Right ventricle myocardium superior (tissue), 1 donor: Measurements from ENCODE around the gene TEX13A. TPM values are rescaled to one million over a fixed set of nuclear protein-coding genes. Genes with fewer than 3 reads are reported as not detected.
"Not testable (repeated sequence)": the region's sequence is repeated elsewhere in the genome, so short reads cannot be mapped to it uniquely, and the experiment has no call there.

Experiments
- ATAC-seq: fragments of 200-7000 bp; cut with Tn5 transposase; one replicate; pipeline ENCODE4 v1.9.1; 2020; ENCODE audit warnings: mild to moderate bottlenecking; ENCODE audit not compliant: poor library complexity
- DNase-seq: peaks from one replicate; pipeline ENCODE4 v3.0.0-alpha.2; 2020
- intact Hi-C: fragments of 100-400 bp; cut with DNase I; formaldehyde crosslinking; loops from one replicate; pipeline ENCODE4 v1.11.2; 2022
- long read RNA-seq: library from polyadenylated mRNA; unstranded; transcript quantifications from one replicate; pipeline ENCODE4 v2.0.0, GENCODE V29; 2021
- total RNA-seq: library from RNA; stranded (reverse); fragmentation: NEBNext Ultra II Directional; extraction: Animal tissue kit (Norgen Biotek cat#: 25700); gene quantifications from one replicate; pipeline ENCODE4 v1.2.1, GENCODE V29; 2021
- donor health status: DM: no; HTN: yes; CAD: no; lungs with severe emphysema.

TEX13A gene, protein sequence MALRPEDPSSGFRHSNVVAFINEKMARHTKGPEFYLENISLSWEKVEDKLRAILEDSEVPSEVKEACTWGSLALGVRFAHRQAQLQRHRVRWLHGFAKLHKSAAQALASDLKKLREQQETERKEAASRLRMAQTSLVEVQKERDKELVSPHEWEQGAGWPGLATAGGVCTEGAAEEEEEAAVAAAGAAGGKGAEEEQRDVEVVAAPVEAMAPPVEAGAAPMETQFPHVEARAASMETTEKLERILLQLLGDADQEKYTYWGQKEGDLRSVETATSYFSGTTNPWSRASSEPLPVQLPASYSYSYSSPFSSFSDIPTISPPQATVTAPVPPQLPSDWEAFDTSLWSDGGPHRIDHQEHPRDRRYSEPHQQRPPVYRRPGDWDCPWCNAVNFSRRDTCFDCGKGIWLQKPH
- total RNA-seq = not detected
- long read RNA-seq = 0 reads

DNA sequence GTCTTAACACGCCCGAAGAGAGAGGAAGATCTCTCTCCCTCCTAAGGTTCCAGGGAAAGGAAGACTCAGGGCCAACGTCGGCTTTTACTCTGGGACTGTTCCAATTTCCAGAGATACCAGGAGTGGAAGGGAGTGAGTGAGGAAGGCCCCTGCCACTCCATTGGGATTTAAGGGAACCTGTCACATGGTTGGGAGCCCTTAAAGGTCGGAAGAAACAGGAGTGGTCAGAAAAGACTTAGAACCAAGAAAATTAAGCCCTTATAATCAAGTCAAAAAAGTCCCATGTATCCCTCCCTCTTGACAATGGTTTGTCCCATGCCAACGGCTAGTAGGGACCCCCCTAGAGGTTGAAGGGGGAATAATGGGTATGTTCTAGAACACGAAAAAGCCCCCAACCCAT is at the start of gene TEX13A:
TSS of gene TEX13A (minus strand) at position 59 of the 400 bp plus-strand sequence. CDS start 297 bp downstream, outside the sequence.
- intact Hi-C loops = no loop called here
- DNase-seq (no peak), ATAC-seq (no peak)

DNA sequence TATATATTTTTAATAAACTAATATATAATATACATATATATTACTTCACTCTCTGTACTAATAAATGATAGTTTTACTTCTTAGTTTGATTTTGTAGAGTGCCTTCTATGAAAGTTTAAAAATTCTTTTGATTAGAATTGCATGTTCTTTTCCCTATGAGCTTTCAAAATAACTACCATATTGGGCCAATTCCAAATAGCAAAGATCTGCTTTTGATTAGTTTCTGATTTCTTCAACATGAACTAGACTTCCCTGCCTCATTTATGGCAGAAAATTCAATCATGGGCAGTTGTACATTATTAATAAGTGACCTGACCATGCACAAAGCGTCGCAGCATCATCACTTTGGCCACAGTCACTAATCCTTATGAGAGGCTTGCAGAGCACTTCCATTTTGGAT is 48.9 kb upstream of the TEX13A start:
- DNase-seq (no peak), ATAC-seq (no peak)
- intact Hi-C loops = no loop called here

DNA sequence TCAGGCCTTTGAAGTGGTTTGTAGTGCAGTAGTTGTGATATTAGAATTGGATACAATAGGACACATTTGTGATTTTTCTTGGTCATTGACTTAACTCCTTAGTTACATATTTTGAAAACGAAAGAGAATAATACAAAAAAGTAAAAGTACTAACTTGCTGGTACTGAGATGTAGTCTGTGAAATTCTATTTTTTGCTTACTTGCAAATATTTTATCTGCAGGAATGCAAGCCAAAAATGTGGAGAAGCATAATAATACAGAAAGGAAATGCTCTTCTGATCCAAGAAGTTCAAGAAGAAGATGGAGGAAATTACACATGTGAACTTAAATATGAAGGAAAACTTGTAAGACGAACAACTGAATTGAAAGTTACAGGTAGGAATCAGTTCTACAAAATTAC is 46.7 kb upstream of the TEX13A start:
- intact Hi-C loops = no loop called here
- ATAC-seq = no peak

DNA sequence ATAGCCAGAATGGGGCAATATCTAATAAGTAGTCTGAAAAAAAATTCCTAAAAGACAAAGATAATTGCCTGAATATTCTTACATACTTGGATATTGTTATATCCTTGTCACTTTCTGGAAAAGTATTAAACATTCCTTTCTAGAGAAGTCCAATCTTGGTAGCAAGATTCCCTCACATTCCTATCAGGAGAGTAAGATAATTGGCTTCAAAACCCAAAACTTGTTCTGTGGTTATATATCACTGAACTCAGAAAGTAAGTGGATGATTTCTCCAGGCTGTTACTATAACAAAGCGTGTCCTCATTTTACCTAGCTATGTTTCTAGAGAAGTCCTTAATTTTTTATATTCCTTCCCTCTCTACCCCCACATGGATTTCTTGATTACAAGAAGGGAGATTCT is 46.0 kb upstream of the TEX13A start:
- no peak for DNase-seq

More for the DNA sequence above, 46.7 kb upstream of the TEX13A start:
- no peak for DNase-seq

DNA sequence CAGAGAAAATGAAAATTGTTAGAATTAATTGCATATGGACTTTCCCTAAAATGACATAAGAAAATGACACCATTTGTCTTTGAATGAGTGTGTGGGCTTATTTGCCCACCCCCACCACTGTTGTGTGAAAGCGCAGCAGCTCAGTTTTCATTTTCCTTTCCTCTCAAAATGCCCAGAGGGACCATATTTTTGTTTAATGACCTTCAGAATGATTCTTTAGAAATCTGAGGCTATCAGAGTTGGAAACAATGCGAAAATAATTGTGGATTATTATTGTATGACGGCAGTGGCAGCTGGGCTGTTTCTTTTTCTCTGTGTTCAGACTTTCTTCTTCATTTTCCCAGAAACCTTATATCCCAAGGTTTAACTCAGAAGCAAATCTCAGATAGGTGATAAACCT is 44.6 kb upstream of the TEX13A start:
- intact Hi-C loops = no loop called here
- ATAC-seq (no peak), DNase-seq (no peak)

More for the DNA sequence above, 46.0 kb upstream of the TEX13A start:
- no peak for ATAC-seq
- intact Hi-C loops = no loop called here

DNA sequence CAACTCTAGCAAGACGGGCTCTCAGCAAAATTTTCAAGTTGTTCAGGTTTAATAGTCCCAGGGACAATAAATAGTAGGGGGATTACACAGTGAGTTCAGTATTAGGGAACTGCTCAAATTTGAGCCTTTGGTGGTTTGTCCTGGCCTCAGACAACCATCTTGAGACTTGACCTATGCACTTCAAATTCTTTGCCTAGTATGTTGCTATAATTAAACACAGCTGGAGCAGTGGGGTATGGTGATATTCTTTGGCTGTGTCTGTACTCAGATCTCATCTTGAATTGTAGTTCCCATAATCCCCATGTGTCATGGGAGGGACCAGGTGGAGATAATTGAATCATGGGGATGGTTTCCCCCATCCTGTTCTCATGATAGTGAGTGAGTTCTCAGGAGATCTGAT is 43.3 kb upstream of the TEX13A start:
- ATAC-seq (no peak), DNase-seq (no peak)
- intact Hi-C loops = no loop called here

DNA sequence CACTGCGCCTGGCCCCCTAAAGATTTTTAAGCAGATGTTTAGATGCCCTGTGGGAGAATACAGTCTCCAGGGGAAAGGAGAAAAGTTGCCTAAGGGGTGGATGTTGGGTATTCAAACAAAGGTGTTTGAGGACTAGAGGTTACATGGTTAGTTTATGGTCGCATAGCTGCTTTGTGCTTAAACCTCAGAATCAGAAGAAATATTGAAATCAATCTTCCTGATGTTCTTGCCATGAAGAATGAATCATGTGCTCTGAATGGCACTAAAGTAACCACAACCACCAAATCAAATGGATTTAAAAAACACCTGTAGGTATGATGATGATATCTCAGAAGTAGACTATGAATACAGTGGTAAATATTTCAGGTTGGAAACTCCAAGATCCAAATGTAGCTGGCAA is 42.7 kb upstream of the TEX13A start:
- no peak for DNase-seq
- no peak for ATAC-seq
- intact Hi-C loops = no loop called here

DNA sequence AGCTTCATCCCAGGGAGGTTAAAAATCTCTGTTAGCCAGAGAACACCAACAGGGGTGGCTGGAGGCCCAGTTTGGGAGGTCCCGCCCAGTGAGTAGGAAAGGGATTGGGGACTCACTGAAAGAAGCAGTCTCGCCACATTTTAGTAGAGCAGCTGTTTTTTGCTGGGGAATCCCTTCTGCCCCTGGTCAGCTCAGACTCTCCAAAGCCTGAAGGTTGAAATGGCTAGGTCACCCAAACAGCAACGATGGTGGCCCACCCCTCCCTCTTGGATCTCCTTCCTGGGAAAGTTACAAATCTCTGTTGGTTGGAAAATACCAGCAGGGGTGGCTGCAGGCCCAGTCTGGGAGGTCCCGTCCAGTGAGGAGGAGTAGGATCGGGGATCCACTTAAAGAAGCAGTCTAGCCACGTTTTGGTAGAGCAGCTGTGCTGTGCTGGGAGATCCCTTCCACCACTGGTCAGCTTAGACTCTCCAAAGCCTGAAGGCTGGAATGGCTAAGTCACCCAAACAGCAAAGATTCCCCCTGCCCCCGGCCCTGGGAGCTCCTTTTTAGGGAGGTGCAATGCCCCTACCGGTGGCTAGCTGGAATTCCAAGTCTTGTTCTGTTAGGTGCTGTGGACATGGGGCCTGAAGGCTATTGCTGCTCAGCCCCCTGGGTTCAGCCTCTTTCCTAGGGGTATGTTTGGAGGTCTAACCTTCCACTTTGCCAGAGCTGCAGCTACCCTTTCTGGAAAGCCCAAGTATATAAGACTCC is 40.0 kb upstream of the TEX13A start:
- intact Hi-C loops = no loop called here
- DNase-seq (peak; percentile 51), ATAC-seq (no peak)

DNA sequence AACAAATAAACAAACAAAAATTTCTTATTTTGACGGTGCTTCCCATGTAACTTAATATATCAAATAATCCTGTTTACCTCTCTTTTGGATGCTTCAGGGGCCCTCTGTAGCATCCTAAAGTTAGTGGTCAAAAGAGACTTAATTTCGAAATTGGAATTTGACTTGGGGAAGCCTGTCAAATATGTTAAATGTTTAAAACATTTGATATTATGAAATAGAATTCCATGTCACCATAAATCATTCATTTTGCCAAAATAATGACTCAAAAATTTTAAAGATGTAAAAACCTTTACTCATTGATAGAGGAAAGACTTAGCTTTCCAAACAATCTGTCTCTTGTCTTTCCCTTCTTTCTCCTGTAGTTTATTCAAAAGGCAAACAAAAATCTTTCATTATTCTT is 20.6 kb upstream of the TEX13A start:
- intact Hi-C loops = no loop called here
- no peak for ATAC-seq

DNA sequence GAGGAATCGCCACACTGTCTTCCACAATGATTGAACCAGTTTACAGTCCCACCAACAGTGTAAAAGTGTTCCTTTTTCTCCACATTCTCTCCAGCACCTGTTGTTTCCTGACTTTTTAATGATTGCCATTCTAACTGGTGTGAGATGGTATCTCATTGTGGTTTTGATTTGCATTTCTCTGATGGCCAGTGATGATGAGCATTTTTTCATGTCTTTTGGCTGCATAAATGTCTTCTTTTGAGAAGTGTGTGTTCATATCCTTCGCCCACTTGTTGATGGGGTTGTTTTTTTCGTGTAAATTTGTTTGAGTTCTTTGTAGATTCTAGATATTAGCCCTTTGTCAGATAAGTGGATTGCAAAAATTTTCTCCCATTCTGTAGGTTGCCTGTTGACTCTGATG is 16.9 kb upstream of the TEX13A start:
- DNase-seq, ATAC-seq, intact Hi-C loops: not testable (repeated sequence)

More for the DNA sequence above, 20.6 kb upstream of the TEX13A start:
- no peak for DNase-seq

DNA sequence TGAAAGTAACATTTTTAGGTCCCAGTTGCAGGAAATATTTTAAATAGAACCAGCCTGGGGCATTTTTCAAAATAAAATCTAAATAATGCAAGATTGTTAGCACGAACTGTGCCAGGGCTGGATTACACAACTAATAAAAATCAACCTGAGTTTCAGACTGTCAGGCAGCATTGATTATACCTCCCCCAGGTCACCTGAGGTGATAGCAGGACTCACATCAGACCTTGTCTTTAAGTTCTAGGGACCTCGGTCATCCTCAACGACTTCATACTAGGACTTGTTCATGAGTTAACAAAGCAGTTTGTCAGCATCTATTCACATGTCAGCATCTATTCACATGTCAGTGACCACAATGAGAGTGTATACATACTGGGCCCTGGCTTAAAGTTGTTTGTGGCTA is 8.7 kb upstream of the TEX13A start:
- ATAC-seq (no peak), DNase-seq (no peak)
- intact Hi-C loops = no loop called here

DNA sequence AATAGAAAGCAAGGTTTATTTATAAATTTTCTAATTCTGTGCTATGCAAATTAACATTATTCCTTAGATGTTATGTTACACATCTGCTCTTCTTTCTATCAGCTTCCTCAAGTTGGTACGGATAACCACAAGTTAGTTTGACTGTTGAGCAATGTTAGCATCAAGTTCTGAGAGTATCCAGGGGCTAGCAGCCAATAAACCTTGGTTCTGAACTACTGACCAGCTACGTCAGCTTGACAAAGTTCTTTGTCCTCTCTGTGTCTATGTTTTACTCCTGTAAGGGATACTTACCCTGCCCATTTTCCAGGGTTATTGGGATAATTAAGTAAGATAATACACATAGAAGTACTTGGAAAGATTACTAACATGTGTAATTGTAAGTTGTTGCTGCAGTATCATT is 8.1 kb upstream of the TEX13A start:
- intact Hi-C loops = no loop called here
- no peak for DNase-seq
- no peak for ATAC-seq

DNA sequence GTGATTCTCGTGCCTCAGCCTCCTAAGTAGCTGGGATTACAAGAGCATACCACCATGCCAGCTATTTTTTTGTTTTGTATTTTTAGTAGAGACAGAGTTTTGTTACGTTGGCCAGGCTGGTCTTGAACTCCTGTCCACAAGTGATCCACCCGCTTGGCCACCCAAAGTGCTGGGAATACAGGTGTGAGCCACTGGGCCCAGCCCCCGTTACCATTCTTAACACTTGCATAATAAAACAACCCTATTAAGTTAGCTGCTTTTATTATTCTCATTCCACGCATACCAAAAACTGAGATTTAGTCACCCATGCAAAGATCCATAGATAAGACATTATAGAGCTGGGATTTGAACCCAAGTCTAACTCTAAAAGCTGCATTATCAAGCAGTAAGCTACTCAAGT is 6.0 kb upstream of the TEX13A start:
- intact Hi-C loops = no loop called here
- DNase-seq (no peak), ATAC-seq (no peak)

DNA sequence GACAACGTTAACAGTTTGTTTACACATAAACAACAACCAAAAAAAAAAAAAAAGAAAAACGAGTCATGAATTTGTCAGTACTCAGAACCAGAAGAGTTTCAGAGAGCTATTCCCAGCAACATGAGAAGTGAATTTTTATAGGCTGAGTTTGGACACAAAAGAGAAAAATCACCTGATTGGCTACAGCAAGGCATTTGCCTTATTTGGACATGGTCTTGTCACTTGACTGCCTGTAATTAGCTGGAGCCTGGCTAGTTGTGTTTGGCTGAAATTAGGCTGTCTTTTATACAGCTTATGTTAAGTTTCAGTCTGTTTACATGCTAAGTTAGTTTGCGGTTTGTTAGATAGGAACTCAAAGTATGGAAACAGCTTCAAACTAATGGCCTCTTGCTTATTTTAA is 880 bp upstream of the TEX13A start:
- ATAC-seq (no peak), DNase-seq (no peak)
- intact Hi-C loops = no loop called here

DNA sequence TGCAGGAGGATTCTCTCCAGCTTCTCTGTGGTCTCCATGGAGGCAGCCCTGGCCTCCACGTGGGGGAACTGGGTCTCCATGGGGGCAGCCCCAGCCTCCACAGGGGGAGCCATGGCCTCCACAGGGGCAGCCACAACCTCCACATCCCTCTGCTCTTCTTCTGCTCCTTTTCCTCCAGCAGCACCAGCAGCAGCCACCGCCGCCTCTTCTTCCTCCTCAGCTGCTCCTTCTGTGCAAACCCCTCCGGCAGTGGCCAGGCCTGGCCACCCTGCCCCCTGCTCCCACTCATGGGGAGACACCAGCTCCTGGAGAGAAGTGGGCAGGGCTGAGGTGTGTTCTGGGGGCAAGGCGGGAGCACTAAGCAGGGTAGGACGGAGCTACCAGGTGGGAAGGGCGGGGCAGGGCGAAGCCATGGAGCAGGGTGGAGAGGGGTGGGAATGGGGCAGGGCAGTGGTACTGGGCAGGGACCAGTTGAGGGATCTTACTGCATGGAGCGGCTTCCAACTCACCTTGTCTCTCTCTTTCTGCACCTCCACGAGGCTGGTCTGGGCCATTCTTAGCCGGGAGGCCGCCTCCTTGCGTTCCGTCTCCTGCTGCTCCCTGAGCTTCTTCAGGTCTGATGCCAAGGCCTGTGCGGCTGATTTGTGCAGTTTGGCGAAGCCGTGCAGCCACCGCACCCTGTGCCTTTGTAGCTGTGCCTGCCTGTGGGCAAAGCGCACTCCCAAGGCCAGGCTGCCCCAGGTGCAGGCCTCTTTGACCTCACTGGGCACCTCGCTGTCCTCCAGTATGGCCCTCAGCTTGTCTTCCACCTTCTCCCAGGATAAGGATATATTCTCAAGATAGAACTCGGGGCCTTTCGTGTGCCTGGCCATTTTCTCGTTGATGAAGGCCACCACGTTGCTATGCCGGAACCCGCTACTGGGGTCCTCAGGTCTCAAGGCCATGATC is 766 bp downstream of the TEX13A start:
- no peak for ATAC-seq
- intact Hi-C loops = no loop called here
- DNase-seq = no peak

DNA sequence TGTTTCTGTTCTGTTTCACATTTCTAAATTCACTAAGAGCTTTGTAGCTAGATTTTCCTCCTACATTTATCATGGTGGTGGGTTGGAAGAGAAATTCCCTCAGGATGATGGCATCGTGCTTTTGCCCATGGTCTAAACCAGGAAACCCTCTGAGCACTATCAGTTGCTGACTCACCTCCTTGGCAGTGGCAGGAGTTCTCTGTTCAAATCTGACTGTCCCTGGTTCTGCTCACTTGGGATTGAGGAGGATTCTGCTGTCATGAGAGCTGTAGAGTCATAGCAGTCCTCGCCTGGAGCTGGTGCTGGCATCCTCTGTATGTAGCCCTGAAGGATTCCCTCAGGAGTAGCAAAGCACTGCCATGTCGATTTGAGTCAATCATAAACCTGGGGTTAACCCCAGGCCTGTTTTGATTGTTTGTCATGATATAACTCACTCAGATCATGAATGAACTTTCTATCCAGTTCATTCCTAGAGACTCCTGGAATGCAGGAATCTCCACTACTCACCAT is 9.4 kb downstream of the TEX13A start:
- ATAC-seq (no peak), DNase-seq (no peak)
- intact Hi-C loops = no loop called here

DNA sequence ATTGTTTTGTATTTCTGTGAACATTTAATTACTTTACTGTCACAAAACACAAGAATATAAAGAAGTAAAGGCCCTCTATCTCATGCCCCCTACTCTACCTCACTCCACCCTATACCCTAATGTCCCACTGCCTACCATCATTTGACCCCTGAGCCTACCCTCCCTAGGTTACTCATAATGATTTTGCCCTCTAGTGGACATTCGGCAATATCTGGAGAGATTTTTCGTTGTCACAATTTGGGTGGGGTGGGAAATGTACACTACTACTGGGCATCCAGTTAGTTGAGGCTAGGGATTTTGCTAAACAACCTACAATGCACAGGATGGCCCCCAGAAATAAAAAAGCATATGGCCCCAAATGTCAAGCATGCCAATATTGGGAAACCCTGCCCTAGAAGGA is 10.2 kb downstream of the TEX13A start:
- ATAC-seq (no peak), DNase-seq (no peak)
- intact Hi-C loops = no loop called here

DNA sequence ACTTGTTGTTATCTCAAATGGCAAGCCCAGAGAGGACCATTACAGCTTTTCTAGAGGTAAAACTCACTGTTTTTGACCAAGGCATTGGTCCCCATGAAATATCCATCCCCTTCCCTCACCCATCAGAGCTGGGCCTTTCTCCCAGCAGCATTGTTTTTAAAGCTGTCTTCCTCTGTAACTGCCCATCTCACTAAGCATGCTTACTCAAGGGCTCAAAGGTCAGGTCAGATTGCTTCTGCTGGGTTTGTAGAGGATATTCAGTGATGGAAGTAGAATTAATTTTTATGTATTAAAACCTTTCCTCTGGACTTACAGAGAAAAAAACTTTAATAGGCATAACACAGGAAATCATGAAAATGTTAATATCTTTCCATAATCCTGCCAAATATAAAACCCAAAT is 11.1 kb downstream of the TEX13A start:
- DNase-seq (no peak), ATAC-seq (no peak)
- intact Hi-C loops = no loop called here

DNA sequence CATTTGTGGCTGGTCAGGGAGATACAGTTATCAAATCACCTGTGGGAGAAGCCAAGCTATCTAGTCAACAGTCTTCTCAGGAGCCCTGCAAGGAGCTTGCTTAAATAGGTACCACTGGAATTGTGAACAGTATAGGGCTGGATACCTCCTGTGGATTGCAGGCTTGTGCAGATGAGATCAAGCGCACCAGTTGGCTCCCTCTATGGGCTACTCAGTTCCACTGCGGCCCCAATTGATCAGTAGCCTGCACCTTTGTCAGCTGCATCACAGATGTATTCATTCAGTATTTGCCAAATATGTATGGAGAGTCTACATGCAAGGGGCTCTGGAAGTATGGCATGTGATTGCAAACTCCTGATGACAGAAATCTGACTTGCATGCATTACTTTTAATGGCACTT is 28.6 kb downstream of the TEX13A start:
- intact Hi-C loops = no loop called here
- no peak for ATAC-seq
- DNase-seq = no peak
